CD4-positive, alpha-beta memory T cell (primary cell): ENCODE data around the gene POLD2. TPM values are rescaled to one million over a fixed set of nuclear protein-coding genes. Genes with fewer than 3 reads are reported as not detected.
"Not testable (repeated sequence)": the region's sequence is repeated elsewhere in the genome, so short reads cannot be mapped to it uniquely, and the experiment has no call there.

Experiments used
- CTCF ChIA-PET: fragments of 350-600 bp; sonication (Branson Sonifier 250); formaldehyde crosslinking; loops from one replicate; lab custom pipeline; 2021; ENCODE audit warnings: inconsistent platforms; ENCODE audit not compliant: partially characterized antibody; lab: Charles Lee
- POLR2A ChIA-PET: fragments of 350-600 bp; sonication (Branson Sonifier 250); formaldehyde crosslinking; loops from one replicate; lab custom pipeline; 2021; ENCODE audit not compliant: partially characterized antibody; lab: Charles Lee
- DNase-seq, 5 donors: peaks; one replicate each; pipeline versions ENCODE4 v3.0.0 to v3.0.0-alpha.2; 2020 to 2022; ENCODE audit warnings: mixed read lengths in 1 of 5
- H3K27ac ChIP-seq: one replicate; pipeline ENCODE4 v1.7.0; 2013; ENCODE audit warnings: low read depth, low read length
- H3K27me3 ChIP-seq: 2 replicates; pipeline ENCODE4 v1.7.0; 2013; ENCODE audit warnings: mild to moderate bottlenecking, low read length, moderate library complexity; ENCODE audit not compliant: insufficient read depth
- H3K36me3 ChIP-seq: 2 replicates; pipeline ENCODE4 v1.7.0; 2013; ENCODE audit warnings: mild to moderate bottlenecking, low read length, moderate library complexity; ENCODE audit not compliant: insufficient read depth
- H3K4me1 ChIP-seq: 2 replicates; pipeline ENCODE4 v1.7.0; 2013; ENCODE audit warnings: mild to moderate bottlenecking, low read length, moderate library complexity; ENCODE audit not compliant: insufficient read depth
- H3K4me3 ChIP-seq, 2 donors: one replicate each; pipeline ENCODE4 v1.7.0; 2013; ENCODE audit warnings: low read length in 2 of 2, mild to moderate bottlenecking in 1 of 2
- H3K9me3 ChIP-seq, 2 donors: one replicate each; pipeline ENCODE4 v1.7.0; 2013; ENCODE audit warnings: low read length in 2 of 2, control low read depth in 1 of 2; ENCODE audit not compliant: control insufficient read depth in 1 of 2
- H3K27ac Mint-ChIP-seq, 7 donors: one replicate each; pipeline ENCODE4 v1.8.0; 2020 to 2021; ENCODE audit warnings: mixed read lengths in 7 of 7, mild to moderate bottlenecking in 6 of 7, inconsistent platforms in 3 of 7, moderate library complexity in 3 of 7
- H3K27me3 Mint-ChIP-seq, 2 donors: one replicate each; pipeline ENCODE4 v1.8.0; 2020 to 2021; ENCODE audit warnings: mixed read lengths in 2 of 2
- H3K36me3 Mint-ChIP-seq, 2 donors: one replicate each; pipeline ENCODE4 v1.8.0; 2020 to 2021; ENCODE audit warnings: mixed read lengths in 2 of 2, inconsistent platforms in 1 of 2, mild to moderate bottlenecking in 1 of 2
- H3K4me1 Mint-ChIP-seq, 4 donors: one replicate each; pipeline ENCODE4 v1.8.0; 2020 to 2021; ENCODE audit warnings: mixed read lengths in 4 of 4, mild to moderate bottlenecking in 1 of 4
- H3K4me3 Mint-ChIP-seq, 8 donors: one replicate each; pipeline ENCODE4 v1.8.0; 2020 to 2021; ENCODE audit warnings: mixed read lengths in 8 of 8, mild to moderate bottlenecking in 7 of 8, moderate library complexity in 6 of 8, inconsistent platforms in 3 of 8
- H3K9me3 Mint-ChIP-seq, 8 donors: one replicate each; pipeline ENCODE4 v1.8.0; 2020 to 2021; ENCODE audit warnings: mixed read lengths in 8 of 8, mild to moderate bottlenecking in 5 of 8, inconsistent platforms in 3 of 8, moderate library complexity in 1 of 8
- intact Hi-C: fragments of 100-400 bp; cut with micrococcal nuclease; formaldehyde crosslinking; loops from one replicate; pipeline ENCODE4 v1.15.1; 2023
- polyA plus RNA-seq, 2 donors: library from polyadenylated mRNA; unstranded; fragments of 300-500 nt; fragmentation: Illumina TruSeq; gene quantifications; one replicate each; pipeline ENCODE4 v1.2.3, GENCODE V29; 2021
- total RNA-seq, 2 experiments: library from RNA; stranded (reverse); gene quantifications; one replicate each; pipeline ENCODE4 v1.2.3, GENCODE V29; 2021

Gene POLD2
- 10 to 100 TPM; 48.7 to 61.0 TPM for total RNA-seq
- polyA plus RNA-seq: 10 to 100 TPM; 89.4 to 94.4 TPM

DNA sequence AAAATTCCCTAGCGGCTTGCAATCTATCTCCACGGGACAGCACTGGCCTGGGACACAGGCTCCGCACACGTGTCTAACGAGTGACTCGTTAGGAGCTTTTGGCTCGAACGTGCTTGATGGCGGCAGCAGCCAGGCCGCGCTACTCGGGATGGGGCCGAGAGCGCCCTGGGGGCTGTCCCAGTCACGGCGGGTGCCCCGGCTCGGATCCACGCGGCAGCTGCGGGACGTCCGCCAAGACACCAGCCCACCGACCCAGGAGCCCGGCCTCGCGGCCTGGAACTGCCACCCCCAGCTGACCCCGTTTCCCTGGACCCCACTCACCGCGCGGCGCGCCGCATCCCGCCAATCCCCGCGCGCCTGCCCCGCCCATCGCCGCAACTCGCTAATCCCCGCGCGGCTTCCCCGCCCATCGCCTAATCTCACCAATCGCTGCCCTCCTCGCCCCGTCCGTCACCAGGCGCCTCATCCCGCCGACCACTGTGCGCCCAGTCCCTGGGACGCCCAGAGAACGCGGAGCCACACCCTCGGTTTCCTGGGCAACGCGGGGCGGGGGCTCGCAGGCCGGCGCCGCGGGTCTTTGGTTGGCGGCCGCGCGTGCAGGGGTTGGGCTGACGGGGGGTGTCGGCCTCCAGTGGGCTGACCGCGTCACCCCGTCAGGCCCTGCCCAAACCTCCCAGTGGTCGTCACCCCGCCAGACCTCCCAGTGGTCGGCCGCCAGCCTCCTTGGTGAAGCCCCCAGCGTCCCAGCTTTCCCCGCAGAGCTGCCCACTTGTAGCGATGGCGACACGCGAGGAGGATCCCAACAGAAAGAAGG, at the start of gene POLD2:
Gene POLD2, minus strand, starts transcription at position 359 of the 814 bp plus-strand sequence. CDS start 1,495 bp downstream, outside the sequence.
- Histone ChIP-seq H3K36me3 (peaks cover 15% of the 10 kb centered on the region), H3K4me3 (peak within 1 kb of the TSS; percentile 72 to 78), H3K27ac (peak within 1 kb of the TSS; percentile 76), H3K9me3 (no peaks in the 10 kb centered on the region), H3K4me1 (peaks cover 22% of the 10 kb centered on the region), H3K27me3 (no peaks in the 10 kb centered on the region)
- no peaks in the 10 kb centered on the region for H3K9me3 Mint-ChIP-seq
- no peaks in the 10 kb centered on the region for H3K27me3 Mint-ChIP-seq
- DNase-seq: peak; percentile 95 to 97 (median 96)
- peaks cover 20 to 37% (median 27%) of the 10 kb centered on the region in 4 donors for H3K4me1 Mint-ChIP-seq
- CTCF ChIA-PET: interaction anchor here (0.7 to 1.3 kb wide), 2 partner anchors 38 to 42 kb away, joined by 3 to 5 read pairs; no protein-coding TSS in a partner anchor
- H3K27ac Mint-ChIP-seq: peak within 1 kb of the TSS; percentile 90 to 97 (median 96)
- POLR2A ChIA-PET: interaction anchor here (0.6 to 1.8 kb wide), 9 partner anchors 9 to 458 kb away, joined by 3 to 20 read pairs (median 4); partner anchors contain the start of genes DBNL, MRPS24, TMED4 and YKT6
- H3K36me3 Mint-ChIP-seq: peaks cover 20 to 22% of the 10 kb centered on the region in 2 donors
- intact Hi-C loops: loop anchor here (1.0 to 5.0 kb wide), 6 partner anchors 19 to 256 kb away; partner anchors contain the start of genes AEBP1, MRPS24, POLM and YKT6
- peak within 1 kb of the TSS; percentile 87 to 95 (median 93) for H3K4me3 Mint-ChIP-seq

DNA sequence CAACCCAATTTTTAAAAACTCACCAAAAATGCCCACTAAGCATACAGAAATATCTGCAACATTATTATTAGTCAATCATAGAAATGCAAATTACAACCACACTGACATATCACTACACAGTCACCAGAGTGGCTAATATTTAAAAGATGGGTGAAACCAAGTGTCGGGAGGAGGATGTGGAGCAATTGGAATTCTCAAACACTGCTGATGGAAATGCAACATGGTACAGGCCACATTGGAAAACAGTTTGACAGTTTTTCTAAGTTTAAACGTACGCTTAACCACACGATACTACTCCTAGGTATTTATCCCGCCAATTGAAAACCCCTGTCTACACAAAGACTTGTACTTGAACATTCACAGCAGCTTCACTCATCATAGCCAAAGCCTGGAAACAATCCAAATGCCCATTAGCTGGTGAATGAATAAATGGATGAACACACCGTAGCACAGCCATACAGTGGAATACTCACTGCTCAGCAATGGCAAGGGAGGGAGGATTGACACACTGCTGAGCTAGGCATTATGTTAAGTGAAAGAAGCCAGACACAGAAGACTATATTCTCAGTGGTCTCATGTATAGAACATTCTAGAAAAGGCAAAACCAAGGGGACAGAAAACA, 49.6 kb upstream of the POLD2 start:
- Histone ChIP-seq H3K36me3 (no peaks in the 10 kb centered on the region), H3K4me1 (no peaks in the 10 kb centered on the region), H3K27me3 (no peaks in the 10 kb centered on the region), H3K27ac (no peak overlapping the region), H3K9me3 (no peaks in the 10 kb centered on the region), H3K4me3 (no peak overlapping the region)
- Mint-ChIP-seq H3K4me3 (no peak overlapping the region), H3K9me3 (peaks cover 0 to 4% (median 0%) of the 10 kb centered on the region in 8 donors), H3K27ac (no peak overlapping the region), H3K27me3 (peaks cover 8 to 18% of the 10 kb centered on the region in 2 donors), H3K4me1 (peaks cover 0 to under 1% (median under 1%) of the 10 kb centered on the region in 4 donors), H3K36me3 (no peaks in the 10 kb centered on the region)
- DNase-seq: no peak
- intact Hi-C loops: no loop called here
- ChIA-PET POLR2A (no interaction called here), CTCF (no interaction called here)

DNA sequence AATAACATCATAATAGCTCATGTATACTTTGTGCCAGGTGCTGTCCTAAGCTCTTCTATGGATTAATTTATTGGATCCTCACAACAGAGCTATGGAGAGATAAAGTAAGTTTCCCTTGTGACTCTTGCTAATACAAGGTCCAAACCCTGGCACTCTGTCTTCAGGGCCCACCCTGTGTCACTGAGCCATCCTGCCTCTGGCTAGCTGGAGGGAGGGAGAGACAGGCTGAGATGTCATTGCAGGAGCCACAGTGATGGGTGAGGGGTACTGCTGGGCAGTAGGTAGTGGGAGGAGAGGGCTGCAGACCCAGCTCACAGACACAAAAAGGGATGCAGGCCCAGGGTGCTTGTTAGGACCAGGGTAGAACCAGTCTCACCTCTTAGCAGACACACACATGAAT, 49.0 kb upstream of the POLD2 start:
- no peak overlapping the region for H3K4me3 ChIP-seq
- Mint-ChIP-seq H3K9me3 (peaks cover 0 to 4% (median 0%) of the 10 kb centered on the region in 8 donors), H3K36me3 (no peaks in the 10 kb centered on the region), H3K4me1 (peaks cover 0 to 6% (median 3%) of the 10 kb centered on the region in 4 donors), H3K27me3 (peaks cover 5 to 14% of the 10 kb centered on the region in 2 donors), H3K4me3 (no peak overlapping the region), H3K27ac (no peak overlapping the region)
- H3K27ac ChIP-seq: no peak overlapping the region
- no peak for DNase-seq
- H3K9me3 ChIP-seq: no peaks in the 10 kb centered on the region
- no peaks in the 10 kb centered on the region for H3K4me1 ChIP-seq
- intact Hi-C loops: no loop called here
- POLR2A ChIA-PET: no interaction called here
- CTCF ChIA-PET: no interaction called here
- H3K27me3 ChIP-seq: no peaks in the 10 kb centered on the region
- H3K36me3 ChIP-seq: no peaks in the 10 kb centered on the region

DNA sequence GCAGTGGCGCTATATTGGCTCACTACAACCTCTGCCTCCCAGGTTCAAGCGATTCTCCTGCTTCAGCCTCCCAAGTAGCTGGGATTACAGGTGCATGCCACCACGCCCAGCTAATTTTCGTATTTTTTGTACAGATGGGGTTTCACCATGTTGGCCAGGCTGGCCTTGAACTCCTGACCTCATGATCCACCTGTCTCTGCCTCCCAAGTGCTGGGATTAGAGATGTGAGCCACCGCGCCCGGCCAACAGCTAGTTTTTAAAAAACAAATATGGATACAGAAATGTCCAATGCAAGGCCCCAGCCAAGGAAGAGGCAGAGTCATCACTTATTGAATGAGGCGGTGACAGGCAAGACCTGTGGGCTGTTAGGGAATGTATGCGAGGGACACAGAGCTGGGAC, 48.6 kb upstream of the POLD2 start:
- H3K36me3 ChIP-seq, H3K4me1 ChIP-seq, intact Hi-C loops, H3K4me1 Mint-ChIP-seq, DNase-seq, H3K27ac Mint-ChIP-seq, H3K36me3 Mint-ChIP-seq, POLR2A ChIA-PET, H3K9me3 ChIP-seq, H3K4me3 Mint-ChIP-seq, H3K27me3 Mint-ChIP-seq, H3K9me3 Mint-ChIP-seq, H3K27me3 ChIP-seq, CTCF ChIA-PET, H3K4me3 ChIP-seq, H3K27ac ChIP-seq: not testable (repeated sequence)

DNA sequence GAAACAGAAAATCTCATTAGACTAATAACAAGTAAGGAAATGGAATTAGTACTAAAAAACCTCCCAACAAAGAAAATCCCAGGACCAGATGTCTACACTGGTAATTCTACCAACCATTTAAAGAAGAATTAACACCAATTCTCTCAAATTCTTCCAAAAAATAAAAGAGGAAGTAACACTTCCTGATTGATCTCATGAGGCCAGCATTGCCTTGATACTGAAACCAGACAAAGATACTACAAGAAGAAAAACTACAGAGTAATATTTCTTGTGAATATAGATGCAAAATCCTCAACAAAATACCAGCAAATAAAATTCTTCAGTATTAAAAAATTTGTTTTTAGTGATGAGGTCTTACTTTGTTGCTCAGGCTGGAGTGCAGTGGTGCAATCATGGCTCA, 44.6 kb upstream of the POLD2 start:
- H3K9me3 Mint-ChIP-seq: peaks cover 0 to 3% (median 0%) of the 10 kb centered on the region in 8 donors
- ChIA-PET CTCF (no interaction called here), POLR2A (no interaction called here)
- H3K36me3 ChIP-seq: no peaks in the 10 kb centered on the region
- H3K9me3 ChIP-seq: no peaks in the 10 kb centered on the region
- no peak overlapping the region for H3K4me3 Mint-ChIP-seq
- H3K27ac ChIP-seq: no peak overlapping the region
- no peaks in the 10 kb centered on the region for H3K27me3 ChIP-seq
- H3K27me3 Mint-ChIP-seq: peaks cover 0 to 3% of the 10 kb centered on the region in 2 donors
- H3K4me1 Mint-ChIP-seq: peaks cover 0 to 7% (median 3%) of the 10 kb centered on the region in 4 donors
- H3K27ac Mint-ChIP-seq: peak overlapping the region in 1 of 7 donors; percentile 22
- H3K36me3 Mint-ChIP-seq: no peaks in the 10 kb centered on the region
- intact Hi-C loops: no loop called here
- no peak for DNase-seq
- H3K4me3 ChIP-seq: no peak overlapping the region
- H3K4me1 ChIP-seq: no peaks in the 10 kb centered on the region

DNA sequence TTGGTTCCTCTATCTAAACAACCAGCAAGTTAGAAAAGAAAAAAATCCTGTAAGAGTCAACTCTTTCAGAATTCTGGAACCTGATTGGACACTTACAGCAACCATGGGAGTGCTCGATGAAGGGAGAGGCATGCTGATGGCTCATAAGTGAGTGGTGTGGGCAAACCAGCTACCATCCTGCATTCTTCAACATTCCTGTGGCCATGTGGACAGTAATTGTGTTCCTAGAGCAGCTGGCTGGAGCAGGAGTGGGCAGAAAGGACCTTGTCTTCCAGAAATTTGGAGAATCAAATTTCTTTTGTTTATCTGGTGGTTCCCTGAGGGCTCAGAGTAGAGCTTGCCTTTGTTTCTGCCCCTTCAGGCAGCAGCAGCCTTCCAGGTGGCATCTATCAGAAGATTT, 40.2 kb upstream of the POLD2 start:
- CTCF ChIA-PET: no interaction called here
- Histone ChIP-seq H3K36me3 (no peaks in the 10 kb centered on the region), H3K27me3 (no peaks in the 10 kb centered on the region), H3K9me3 (no peaks in the 10 kb centered on the region), H3K27ac (no peak overlapping the region), H3K4me1 (no peaks in the 10 kb centered on the region), H3K4me3 (no peak overlapping the region)
- Mint-ChIP-seq H3K27ac (no peak overlapping the region), H3K4me3 (no peak overlapping the region), H3K27me3 (peaks cover 3 to 5% of the 10 kb centered on the region in 2 donors), H3K4me1 (peaks cover 0 to 7% (median 3%) of the 10 kb centered on the region in 4 donors), H3K9me3 (peaks cover 0 to 3% (median 0%) of the 10 kb centered on the region in 8 donors), H3K36me3 (no peaks in the 10 kb centered on the region)
- DNase-seq: no peak
- POLR2A ChIA-PET: interaction anchor here (0.7 kb wide), 1 partner anchor 40 kb away, joined by 4 read pairs; the partner anchor contains the start of gene POLD2
- intact Hi-C loops: no loop called here

DNA sequence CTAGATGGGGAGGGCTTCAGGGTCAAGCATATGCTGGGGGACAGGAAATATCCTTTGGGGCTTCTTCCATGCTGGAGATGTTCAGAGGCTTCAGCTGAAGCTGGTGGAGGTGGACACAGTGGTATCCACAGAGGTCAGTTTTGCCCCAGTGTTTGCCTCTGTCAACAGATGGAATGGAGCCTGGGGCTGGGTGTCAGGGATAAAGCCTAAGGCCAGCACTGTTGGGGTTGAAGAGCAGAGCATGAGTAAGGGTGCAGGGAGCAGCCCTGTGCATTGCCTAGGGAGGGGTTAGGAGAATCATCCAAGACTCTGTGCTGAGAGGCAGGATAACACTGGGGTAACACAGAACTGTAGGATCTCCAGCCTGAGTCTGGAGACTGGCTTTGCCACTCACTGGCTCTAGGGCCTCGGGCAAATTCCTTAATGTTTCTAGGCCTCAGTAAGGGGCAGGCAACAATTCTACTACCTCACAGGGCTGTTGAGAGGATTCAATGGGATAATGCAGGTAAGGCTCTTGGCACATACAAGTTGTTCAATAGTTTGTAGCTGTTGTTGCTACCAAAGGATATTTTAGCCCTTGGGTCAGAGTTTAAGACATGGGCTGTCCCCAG, 39.5 kb upstream of the POLD2 start:
- peaks cover 0 to 6% (median 2%) of the 10 kb centered on the region in 4 donors for H3K4me1 Mint-ChIP-seq
- H3K36me3 Mint-ChIP-seq: no peaks in the 10 kb centered on the region
- ChIA-PET CTCF (no interaction called here), POLR2A (no interaction called here)
- no peaks in the 10 kb centered on the region for H3K4me1 ChIP-seq
- H3K27me3 ChIP-seq: no peaks in the 10 kb centered on the region
- no peak for DNase-seq
- no peak overlapping the region for H3K27ac ChIP-seq
- peaks cover 0 to 3% (median 0%) of the 10 kb centered on the region in 8 donors for H3K9me3 Mint-ChIP-seq
- H3K27ac Mint-ChIP-seq: no peak overlapping the region
- intact Hi-C loops: no loop called here
- H3K9me3 ChIP-seq: no peaks in the 10 kb centered on the region
- peaks cover 3 to 5% of the 10 kb centered on the region in 2 donors for H3K27me3 Mint-ChIP-seq
- H3K4me3 ChIP-seq: no peak overlapping the region
- H3K36me3 ChIP-seq: no peaks in the 10 kb centered on the region
- H3K4me3 Mint-ChIP-seq: no peak overlapping the region
